ENCODE results near the gene DDR1.
"Not testable (repeated sequence)": the region's sequence is repeated elsewhere in the genome, so short reads cannot be mapped to it uniquely, and the experiment has no call there.

- TF ChIP-seq EP300, CTCF (IDR thresholded peaks at IDR 0.05): not testable (repeated sequence)
Measured at GRCh38 chr6:30859726-30860125, 24.6 kb upstream of the DDR1 start.

All from tibial nerve (tissue), 4 donors.